ENCODE measurements around the gene ERC2. TPM values are rescaled to one million over a fixed set of nuclear protein-coding genes. Genes with fewer than 3 reads are reported as not detected.

ERC2 gene
- polyA plus RNA-seq, 2 of the 4 experiments (the other 2 are of a cell fraction) = 0.16 TPM; not detected in 1

DNA sequence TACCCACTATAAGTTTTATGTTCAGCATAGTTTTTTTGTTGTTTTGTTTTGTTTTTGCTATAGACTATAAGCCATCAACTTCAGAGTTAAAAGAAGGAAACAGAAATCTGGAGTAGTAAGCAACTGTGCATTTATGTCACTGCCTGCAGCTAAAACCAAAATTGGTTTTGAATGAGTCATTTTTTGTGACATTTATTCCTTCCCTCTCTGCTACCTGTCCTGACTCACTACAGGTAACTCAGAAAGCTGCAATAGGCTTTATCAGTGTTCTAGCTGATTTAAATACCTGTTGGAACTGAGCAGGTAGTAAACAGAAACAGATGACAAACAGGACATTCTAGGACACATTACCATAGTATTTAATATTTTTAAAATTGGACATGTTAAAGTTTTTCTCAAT is 587.9 kb downstream of the ERC2 start:
- DNase-seq (ENCODE audit: low read depth in 1 of 2, low spot score in 1 of 2) (no peak), FAIRE-seq (no peak), ATAC-seq (no peak)
- H3K4me3 ChIP-seq = no peak overlapping the region
- H3K9me3 ChIP-seq = no peaks in the 10 kb centered on the region
- H3K27ac ChIP-seq = no peak overlapping the region
- POLR2A ChIA-PET = no interaction called here
- TF ChIP-seq ZSCAN20 (CRISPR knock-in tag; IDR thresholded peaks at IDR 0.05) (no peak), ZFP36 (IDR thresholded peaks at IDR 0.05; ENCODE audit: borderline replicate concordance, partially characterized antibody) (no peak), SREBF2 (IDR thresholded peaks at IDR 0.05) (no peak)
- H3K4me1 ChIP-seq = no peaks in the 10 kb centered on the region; the same call in 2 of the 3 replicates
- CTCF ChIA-PET = no interaction called here
- no peak overlapping the region for H3K4me2 ChIP-seq

DNA sequence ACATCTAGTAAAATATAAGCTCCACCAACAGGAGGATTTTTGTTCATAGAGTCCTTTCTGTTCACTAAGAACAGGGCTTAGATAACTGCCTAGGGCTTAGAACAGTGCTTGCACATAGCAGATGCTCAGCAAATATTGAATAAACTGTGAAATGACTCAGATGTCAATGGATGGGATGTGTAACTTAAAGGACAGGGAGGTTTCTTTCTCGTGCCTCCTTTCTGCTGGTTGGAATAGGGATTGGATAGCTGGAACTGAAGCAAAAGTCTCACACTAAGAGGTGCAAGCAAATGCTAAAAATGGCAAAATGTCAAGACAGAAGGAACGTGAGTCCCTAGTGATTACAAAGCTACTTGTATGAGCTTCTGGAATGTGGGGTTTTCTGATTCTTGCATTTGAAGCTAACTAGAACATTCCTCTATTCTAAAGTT is 588.4 kb downstream of the ERC2 start:
- Histone ChIP-seq H3K4me2 (no peak overlapping the region), H3K4me1 (no peaks in the 10 kb centered on the region; the same call in 2 of the 3 replicates), H3K9me3 (no peaks in the 10 kb centered on the region), H3K27ac (no peak overlapping the region), H3K4me3 (no peak overlapping the region)
- ChIA-PET POLR2A (no interaction called here), CTCF (no interaction called here)
- WGBS (ENCODE audit: missing lambda C conversion rate) = 9% methylated on average over 2 of the region's 2 CpGs
- ATAC-seq (no peak), FAIRE-seq (no peak), DNase-seq (ENCODE audit: low read depth in 1 of 2, low spot score in 1 of 2) (no peak)
- TF ChIP-seq PBX3 (IDR thresholded peaks at IDR 0.05) = no peak
- no peak for TF ChIP-seq ZSCAN20 (CRISPR knock-in tag; IDR thresholded peaks at IDR 0.05)
- no peak for TF ChIP-seq MAFK (IDR thresholded peaks at IDR 0.05; ENCODE audit: partially characterized antibody)
- no peak for TF ChIP-seq E2F6 (IDR thresholded peaks at IDR 0.05; ENCODE audit: borderline replicate concordance, low read depth)
- TF ChIP-seq CHD4 (IDR thresholded peaks at IDR 0.05; ENCODE audit: borderline replicate concordance) = no peak
- TF ChIP-seq MYC (IDR thresholded peaks at IDR 0.05; ENCODE audit: borderline replicate concordance, low read length) = no peak
- no peak for TF ChIP-seq MAZ (IDR thresholded peaks at IDR 0.05; ENCODE audit: borderline replicate concordance, low read depth, low read length)
- no peak for TF ChIP-seq ZNF302 (CRISPR knock-in tag; IDR thresholded peaks at IDR 0.05)
- no peak for TF ChIP-seq BHLHE40 (IDR thresholded peaks at IDR 0.05; ENCODE audit: low read depth, low read length)
- TF ChIP-seq ZFP36 (IDR thresholded peaks at IDR 0.05; ENCODE audit: borderline replicate concordance, partially characterized antibody) = no peak

- ATAC-seq (no peak), FAIRE-seq (no peak), DNase-seq (ENCODE audit: low read depth in 1 of 2, low spot score in 1 of 2) (no peak)
- H3K4me3 ChIP-seq = no peak overlapping the region
- peaks cover 11% of the 10 kb centered on the region; the same call in 1 of the 3 replicates for H3K4me1 ChIP-seq
- CTCF ChIA-PET = no interaction called here
- H3K4me2 ChIP-seq = no peak overlapping the region
- WGBS (ENCODE audit: missing lambda C conversion rate) = 50% methylated on average over 4 of the region's 4 CpGs
- no peak overlapping the region for H3K27ac ChIP-seq
- TF ChIP-seq EHMT2 (IDR thresholded peaks at IDR 0.05; ENCODE audit: low read depth) (no peak), FOXS1 (CRISPR knock-in tag; IDR thresholded peaks at IDR 0.05) (no peak), CHD2 (IDR thresholded peaks at IDR 0.05; ENCODE audit: low read length, partially characterized antibody) (no peak), HEYL (CRISPR knock-in tag; IDR thresholded peaks at IDR 0.05) (no peak)
- H3K9me3 ChIP-seq = no peaks in the 10 kb centered on the region
- POLR2A ChIA-PET = no interaction called here
Measured at GRCh38 chr3:55877703-55878102, 590.6 kb downstream of the ERC2 start.

DNA sequence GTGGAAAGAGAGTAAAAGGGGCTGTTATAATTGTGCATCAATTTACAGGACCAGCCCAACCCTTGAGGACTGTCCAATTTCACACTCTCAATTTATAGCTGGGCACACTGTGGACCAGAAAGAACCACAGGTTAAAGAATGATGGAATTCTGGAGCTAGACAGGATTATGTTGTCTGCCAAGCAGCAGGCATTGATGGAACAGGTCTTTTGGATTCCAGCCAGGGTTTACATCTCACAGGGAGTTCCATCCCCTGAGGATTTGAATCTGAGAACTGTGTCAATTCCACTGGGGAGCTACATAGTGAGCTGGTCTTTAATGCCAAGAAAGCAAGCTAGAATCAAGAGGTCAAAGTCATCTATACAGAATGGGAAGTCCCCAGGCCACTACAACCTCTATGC is 591.7 kb downstream of the ERC2 start:
- FAIRE-seq (no peak), ATAC-seq (no peak), DNase-seq (ENCODE audit: low read depth in 1 of 2, low spot score in 1 of 2) (no peak)
- peaks cover 11% of the 10 kb centered on the region; the same call in 1 of the 3 replicates for H3K4me1 ChIP-seq
- ChIA-PET POLR2A (no interaction called here), CTCF (interaction anchor here (1.1 kb wide), 1 partner anchor 14 kb away, joined by 3 read pairs; no protein-coding TSS in a partner anchor)
- H3K9me3 ChIP-seq = no peaks in the 10 kb centered on the region
- H3K4me2 ChIP-seq = no peak overlapping the region
- H3K27ac ChIP-seq = no peak overlapping the region
- TF ChIP-seq CBX2 (IDR thresholded peaks at IDR 0.05; ENCODE audit: borderline replicate concordance, low read depth) (no peak), NR3C1 (IDR thresholded peaks at IDR 0.05) (no peak), FOSB (CRISPR knock-in tag; IDR thresholded peaks at IDR 0.05) (no peak), KDM5A (IDR thresholded peaks at IDR 0.05) (no peak), ATOH8 (CRISPR knock-in tag; IDR thresholded peaks at IDR 0.05; ENCODE audit: low read depth) (no peak)
- no peak overlapping the region for H3K4me3 ChIP-seq
